Esophagus squamous epithelium (tissue), 4 donors: ENCODE data around the gene PCGF6.

ENCODE experiments used
- POLR2A ChIP-seq, 4 donors: fragments of 450-650 bp; IDR thresholded peaks; one replicate each; pipeline ENCODE4 v1.6.1; 2017; ENCODE audit warnings: antibody characterized with exemption in 4 of 4, mild to moderate bottlenecking in 4 of 4, moderate library complexity in 3 of 4
- TF ChIP-seq, protein P1 (sequence below), 6 experiments: fragments of 450-650 bp in 4 of 6; fragments of 200-600 bp in 2 of 6; sonication (generic) in 2 of 6; IDR thresholded peaks; one replicate each; pipeline ENCODE4 v1.5.1; 2016 to 2019; ENCODE audit warnings: antibody characterized with exemption in 6 of 6, mild to moderate bottlenecking in 4 of 6, moderate library complexity in 4 of 6

DNA sequence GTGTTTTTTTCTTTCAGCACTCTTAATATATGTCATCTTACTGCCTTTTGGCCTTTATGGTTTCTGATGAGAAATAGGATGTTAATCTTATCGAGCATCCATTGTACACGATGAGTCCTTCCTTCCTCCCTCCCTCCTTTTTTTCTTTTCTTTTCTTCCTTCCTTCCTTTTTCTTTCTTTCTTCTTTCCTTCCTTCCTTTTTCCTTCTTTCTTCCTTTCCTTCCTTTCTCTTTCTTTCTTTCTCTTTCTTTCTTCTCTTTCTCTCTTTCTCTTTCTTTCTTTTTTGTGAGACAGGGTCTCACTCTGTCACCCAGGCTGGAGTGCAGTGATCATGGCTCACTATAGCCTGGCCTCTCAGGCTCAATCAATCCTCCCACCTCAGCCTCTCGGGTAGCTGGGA lies 96.8 kb downstream of the PCGF6 start:
- TF ChIP-seq, protein P1, sequence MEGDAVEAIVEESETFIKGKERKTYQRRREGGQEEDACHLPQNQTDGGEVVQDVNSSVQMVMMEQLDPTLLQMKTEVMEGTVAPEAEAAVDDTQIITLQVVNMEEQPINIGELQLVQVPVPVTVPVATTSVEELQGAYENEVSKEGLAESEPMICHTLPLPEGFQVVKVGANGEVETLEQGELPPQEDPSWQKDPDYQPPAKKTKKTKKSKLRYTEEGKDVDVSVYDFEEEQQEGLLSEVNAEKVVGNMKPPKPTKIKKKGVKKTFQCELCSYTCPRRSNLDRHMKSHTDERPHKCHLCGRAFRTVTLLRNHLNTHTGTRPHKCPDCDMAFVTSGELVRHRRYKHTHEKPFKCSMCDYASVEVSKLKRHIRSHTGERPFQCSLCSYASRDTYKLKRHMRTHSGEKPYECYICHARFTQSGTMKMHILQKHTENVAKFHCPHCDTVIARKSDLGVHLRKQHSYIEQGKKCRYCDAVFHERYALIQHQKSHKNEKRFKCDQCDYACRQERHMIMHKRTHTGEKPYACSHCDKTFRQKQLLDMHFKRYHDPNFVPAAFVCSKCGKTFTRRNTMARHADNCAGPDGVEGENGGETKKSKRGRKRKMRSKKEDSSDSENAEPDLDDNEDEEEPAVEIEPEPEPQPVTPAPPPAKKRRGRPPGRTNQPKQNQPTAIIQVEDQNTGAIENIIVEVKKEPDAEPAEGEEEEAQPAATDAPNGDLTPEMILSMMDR (IDR thresholded peaks at IDR 0.05) = no peak
- TF ChIP-seq POLR2A (IDR thresholded peaks at IDR 0.05) = no peak
